Limb (tissue), 2 donors: Measurements from ENCODE around the gene HEPACAM.
A peak's percentile ranks its signal among the peaks of the same experiment; 100 is the strongest.

Experiments used
- DNase-seq, 2 donors: peaks; one replicate each; pipeline ENCODE4 v3.0.0-alpha.2; 2016; ENCODE audit errors: extremely low spot score in 2 of 2

HEPACAM gene

GRCh38 chr11:124900464-124900863 lies 35.4 kb downstream of the HEPACAM start:
- DNase-seq = peak in 1 of 2 donors; percentile 29

- DNase-seq = peak in 1 of 2 donors; percentile 23
Observed at GRCh38 chr11:124899383-124900145, 36.3 kb downstream of the HEPACAM start.

GRCh38 chr11:124898711-124899110 lies 37.1 kb downstream of the HEPACAM start:
- peak; percentile 67 to 68 for DNase-seq

DNA sequence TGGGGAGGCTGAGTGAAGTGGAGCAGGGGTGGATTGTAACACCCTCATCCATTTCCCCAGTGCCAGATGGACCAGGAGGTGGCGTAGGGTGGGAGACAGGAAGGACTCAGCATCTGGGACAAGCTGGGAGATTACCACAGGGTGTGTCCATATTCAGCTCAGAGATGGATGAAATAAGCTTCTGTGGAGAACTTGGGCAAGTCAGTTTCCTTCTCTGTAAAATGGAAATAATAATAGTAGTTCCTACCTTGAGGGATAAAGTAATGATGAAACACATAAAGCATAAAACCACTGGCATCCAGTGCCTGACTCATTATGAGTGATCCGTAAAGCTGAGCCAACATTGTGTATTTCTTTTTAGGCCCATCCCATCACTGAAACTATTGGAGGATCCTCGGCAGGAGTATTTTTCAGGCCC lies 37.6 kb downstream of the HEPACAM start:
- DNase-seq = no peak

DNA sequence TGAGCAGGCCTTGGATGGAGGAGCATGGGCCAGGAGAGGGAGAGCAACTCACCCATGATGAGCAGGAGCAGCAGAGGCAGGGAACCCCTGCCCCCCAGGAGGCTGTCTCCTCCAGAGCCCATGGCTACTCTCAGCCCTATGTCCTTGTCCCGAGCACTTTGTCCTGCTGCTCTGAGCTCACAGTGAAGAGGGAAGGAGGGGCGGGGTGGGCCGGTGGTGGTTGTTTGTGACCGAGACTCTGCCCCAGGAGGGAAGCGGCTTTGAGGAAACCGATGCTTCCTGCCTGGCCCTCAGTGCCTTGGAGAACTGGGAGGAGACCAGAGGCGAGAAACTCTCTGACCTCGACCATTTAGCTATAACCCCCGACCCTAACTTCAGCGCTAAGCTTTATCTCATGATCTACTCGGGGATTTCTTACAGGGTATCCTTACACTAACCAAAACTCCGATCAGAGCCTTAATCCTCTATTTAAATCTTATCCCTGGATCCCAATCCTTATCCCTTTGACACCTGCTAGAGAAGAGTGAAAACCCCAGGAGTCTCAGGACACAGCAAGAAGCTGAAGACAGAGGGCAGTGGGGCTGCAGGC lies 38.1 kb downstream of the HEPACAM start, which contains the start of gene ROBO4:
TSS of gene ROBO4 (minus strand) at position 192 of the 589 bp plus-strand sequence. CDS start at position 122, 70 bp downstream.
- DNase-seq = peak in 1 of 2 donors; percentile 27

DNA sequence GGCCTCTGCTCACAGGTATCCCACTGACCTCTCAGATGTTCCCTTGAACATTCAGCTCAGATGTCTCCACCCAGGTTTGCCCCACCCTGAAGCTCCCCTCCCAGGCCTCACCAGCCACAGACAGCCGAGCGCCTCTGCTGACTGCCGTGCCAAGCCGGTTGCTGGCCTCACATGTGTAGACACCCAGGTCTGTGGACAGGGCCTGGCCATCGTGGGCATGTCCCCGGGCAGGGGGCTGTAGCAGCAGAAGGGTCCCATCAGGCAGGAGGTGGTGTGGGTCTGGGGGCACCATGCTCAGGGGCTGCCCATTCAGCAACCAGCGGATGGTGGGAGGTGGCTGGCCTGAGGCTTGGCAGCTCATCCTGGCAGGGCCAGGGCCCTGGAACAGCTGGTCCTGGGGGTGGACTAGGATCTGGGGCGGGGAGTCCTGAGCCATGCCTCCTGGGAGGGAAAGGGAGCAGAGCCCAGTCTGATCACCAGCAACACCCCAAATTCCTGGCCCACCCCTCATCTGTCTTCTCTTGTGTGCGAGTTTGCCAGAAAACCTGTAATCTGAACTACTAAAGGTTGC lies 38.9 kb downstream of the HEPACAM start:
- peak in 1 of 2 donors; percentile 34 for DNase-seq

DNA sequence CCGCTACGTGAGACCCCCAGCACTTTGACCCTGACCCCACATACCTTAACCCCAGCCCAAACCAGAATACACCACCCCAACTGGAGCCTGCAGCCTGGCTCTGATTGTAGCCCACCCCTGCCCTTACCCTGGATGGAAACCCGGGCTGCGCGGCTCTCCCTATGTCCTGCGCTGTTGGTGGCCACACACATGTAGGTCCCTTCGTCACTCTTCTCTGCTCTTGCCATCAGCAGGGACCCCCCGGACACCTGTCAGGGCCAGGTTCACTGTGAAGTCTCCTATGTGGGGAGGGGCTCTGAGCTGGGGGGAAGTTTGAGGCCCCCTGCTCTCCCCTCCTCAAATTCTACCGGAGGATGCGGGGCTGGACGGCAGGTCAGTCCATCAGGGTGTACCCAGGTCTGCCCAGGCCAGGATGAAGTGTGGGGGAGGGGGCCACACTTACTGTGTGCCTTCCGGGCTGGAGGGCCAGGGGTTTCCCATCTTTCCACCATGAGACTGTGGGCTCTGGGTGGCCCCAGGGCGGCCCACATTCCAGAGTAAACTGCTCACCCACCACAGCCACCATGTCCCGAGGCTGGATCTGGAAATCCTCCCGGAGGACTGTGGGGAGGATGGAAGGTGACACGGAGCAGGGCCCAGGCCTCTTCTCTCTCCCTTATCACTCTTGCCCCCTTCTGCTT lies 39.6 kb downstream of the HEPACAM start:
- DNase-seq = peak in 1 of 2 donors; percentile 18

GRCh38 chr11:124895471-124895971 lies 40.3 kb downstream of the HEPACAM start:
- peak in 1 of 2 donors; percentile 19 for DNase-seq

DNA sequence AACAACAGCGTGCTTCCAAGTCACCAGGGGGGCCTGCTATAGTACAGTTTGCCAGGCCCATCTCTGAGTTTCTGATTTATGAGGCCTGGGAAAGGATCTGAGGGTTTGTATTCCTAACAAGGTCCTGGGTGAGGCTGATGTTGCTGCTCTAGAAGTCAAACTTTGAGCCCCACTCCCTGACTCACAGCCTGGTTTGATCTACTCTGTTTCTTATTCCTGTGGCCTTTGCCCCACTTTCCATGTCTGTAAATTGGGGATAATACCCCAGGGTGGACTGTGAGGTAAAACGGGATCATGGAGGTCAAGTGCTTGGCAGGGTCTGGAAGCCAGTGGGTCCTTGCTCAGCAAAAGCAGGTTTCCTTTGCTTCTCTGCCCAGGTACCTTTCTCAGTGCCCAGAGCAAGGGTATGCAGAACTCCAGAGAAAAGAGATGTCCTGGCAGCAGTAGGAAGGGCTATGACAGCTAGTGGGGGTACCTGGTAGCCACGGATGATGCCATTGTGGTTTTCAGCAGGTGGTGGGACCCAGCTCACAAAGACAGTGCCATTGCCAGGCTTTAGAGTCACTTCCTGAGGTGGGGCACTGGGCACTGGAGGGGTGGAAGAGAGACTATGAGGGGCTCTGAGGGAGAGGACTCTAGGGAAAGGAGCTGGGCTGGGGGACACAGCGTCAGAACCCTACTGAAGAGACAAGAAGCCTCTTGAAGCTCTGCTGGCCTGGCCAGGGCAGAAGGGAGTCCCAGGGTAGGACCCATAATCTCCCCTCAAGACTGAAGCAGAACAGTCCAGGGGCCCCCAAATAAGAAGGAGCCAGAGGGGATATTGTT lies 41.0 kb downstream of the HEPACAM start:
- peak in 1 of 2 donors; percentile 9 for DNase-seq

DNA sequence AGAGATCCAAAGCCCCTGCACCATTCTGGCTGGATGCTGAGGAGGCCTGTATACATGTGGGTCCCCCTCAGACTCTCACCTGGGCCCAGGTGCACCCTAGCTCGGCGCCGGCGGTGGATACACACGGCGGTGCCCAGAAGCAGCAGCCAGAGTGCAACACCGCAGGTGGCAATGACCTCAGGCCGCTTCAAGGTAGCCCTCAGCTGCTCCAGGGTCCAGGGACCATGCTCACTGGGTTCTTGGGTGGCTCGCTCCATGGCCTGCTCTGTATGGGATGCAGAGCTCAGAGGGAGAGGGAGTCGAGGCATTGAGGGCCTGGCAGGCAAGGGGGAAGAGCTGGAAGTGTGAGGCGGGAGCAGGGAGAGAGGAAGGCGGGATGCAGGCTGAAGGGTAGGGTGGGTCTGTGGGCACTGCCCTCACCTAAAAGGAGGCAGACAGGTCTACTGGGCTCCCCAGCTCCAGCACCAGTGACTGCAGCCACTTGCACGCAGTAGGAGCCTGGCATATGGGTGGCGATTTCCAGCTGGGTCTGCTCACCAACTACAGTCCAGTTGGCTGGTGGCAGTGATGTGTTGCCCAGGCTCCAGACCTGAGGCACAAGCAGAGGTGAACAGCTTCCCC lies 42.0 kb downstream of the HEPACAM start:
- peak in 1 of 2 donors; percentile 15 for DNase-seq

GRCh38 chr11:124892750-124893454 lies 42.9 kb downstream of the HEPACAM start:
- peak in 1 of 2 donors; percentile 12 for DNase-seq

GRCh38 chr11:124892146-124892545 lies 43.7 kb downstream of the HEPACAM start:
- no peak for DNase-seq

- DNase-seq = peak in 1 of 2 donors; percentile 29
Observed at GRCh38 chr11:124891373-124891861, 44.4 kb downstream of the HEPACAM start.

GRCh38 chr11:124890683-124891372 lies 45.0 kb downstream of the HEPACAM start:
- peak in 1 of 2 donors; percentile 19 for DNase-seq

DNA sequence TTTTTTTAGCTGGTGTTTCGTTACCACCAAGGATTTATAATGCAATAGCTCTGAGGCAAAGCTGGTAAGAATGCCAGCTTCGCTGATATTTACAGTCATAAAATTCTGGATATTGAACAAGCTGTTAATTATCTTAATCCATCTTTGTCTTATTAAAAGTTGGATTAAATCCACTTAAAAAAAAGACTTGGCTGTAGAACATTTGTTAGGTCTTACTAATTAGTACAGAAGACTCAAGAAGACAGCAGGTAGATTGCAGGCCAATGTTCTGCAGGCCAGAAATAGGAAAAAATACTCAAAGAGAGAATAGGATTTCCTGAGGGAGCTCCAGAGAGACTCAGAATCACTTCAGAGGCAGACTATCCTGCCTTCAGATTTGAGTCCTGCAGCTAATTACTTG lies 45.7 kb downstream of the HEPACAM start:
- no peak for DNase-seq

- DNase-seq = no peak
Observed at GRCh38 chr11:124889191-124890091, 46.4 kb downstream of the HEPACAM start.

DNA sequence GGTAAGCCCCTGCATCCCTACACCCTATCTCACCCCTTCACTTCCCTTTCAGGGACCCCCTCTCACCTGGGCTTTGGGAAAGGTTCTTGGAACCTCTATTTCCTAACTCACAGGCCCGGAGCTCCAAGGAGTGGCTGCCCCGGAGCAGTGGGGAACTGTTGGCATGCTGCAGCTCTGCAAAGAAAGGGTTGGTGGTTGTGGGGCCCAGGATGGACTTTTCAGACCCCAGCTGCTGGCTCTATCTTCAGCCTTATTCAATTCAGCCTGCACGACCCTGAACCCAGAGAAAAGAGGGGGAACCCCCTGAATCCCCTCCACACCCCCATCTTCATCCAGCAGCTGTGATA lies 48.2 kb downstream of the HEPACAM start:
- DNase-seq = peak in 1 of 2 donors; percentile 11
